GM12878 (cell line): Measurements from ENCODE around the gene ENSA. TPM values are rescaled to one million over a fixed set of nuclear protein-coding genes. Genes with fewer than 3 reads are reported as not detected.

Source experiments
- BACH1 ChIP-seq: fragments of 450-650 bp; IDR thresholded peaks from 2 replicates; pipeline ENCODE4 v1.6.1; 2017; ENCODE audit warnings: mild to moderate bottlenecking, borderline replicate concordance
- EZH2 ChIP-seq: IDR thresholded peaks from 2 replicates; pipeline ENCODE4 v1.6.1; 2012; ENCODE audit warnings: low read depth, mild to moderate bottlenecking, control low read depth, inconsistent platforms, low read length, borderline replicate concordance; ENCODE audit not compliant: control insufficient read depth
- KLF5 ChIP-seq: fragments of 450-650 bp; IDR thresholded peaks from 2 replicates; pipeline ENCODE4 v1.6.1; 2014; ENCODE audit warnings: mild to moderate bottlenecking; ENCODE audit not compliant: partially characterized antibody
- NR2F1 ChIP-seq: fragments of 450-650 bp; conservative IDR thresholded peaks from 2 replicates; pipeline ENCODE4 v1.6.1; 2017; ENCODE audit warnings: mild to moderate bottlenecking
- PAX8 ChIP-seq: fragments of 450-650 bp; IDR thresholded peaks from 2 replicates; pipeline ENCODE4 v1.6.1; 2017; ENCODE audit warnings: mild to moderate bottlenecking, moderate library complexity
- RCOR1 ChIP-seq: conservative IDR thresholded peaks from 2 replicates; pipeline ENCODE4 v1.6.1; 2012; ENCODE audit warnings: low read depth, low read length, improper control_type of control experiment
- RUNX3 ChIP-seq: IDR thresholded peaks from 2 replicates; pipeline ENCODE4 v1.6.1; 2012; ENCODE audit warnings: low read length, inconsistent platforms
- polyA plus RNA-seq, 11 experiments: library from polyadenylated mRNA; depleted of rRNA in 4 of 11; unstranded in 6 of 11; stranded (reverse) in 5 of 11; fragments of >200 nt; fragmentation: Nextera tagmentation in 4 of 11; fragmentation: Illumina TruSeq in 1 of 11; extraction: Ambion mirVana in 4 of 11; extraction: Trizol in 1 of 11; gene quantifications; 1 replicate in 1 of 11; 2 replicates in 10 of 11; pipeline versions ENCODE4 v1.2.1 to v1.2.3, GENCODE V29; 2011 to 2016; ENCODE audit warnings: inconsistent platforms in 2 of 11, missing spikeins in 2 of 11, low read depth in 1 of 11
- total RNA-seq, 4 experiments: library from RNA; depleted of rRNA in 3 of 4; stranded (reverse); fragments of >200 nt in 3 of 4; fragmentation: Illumina TruSeq in 1 of 4; extraction: Trizol in 1 of 4; gene quantifications; 2 replicates each; pipeline versions ENCODE4 v1.2.1 to v1.2.3, GENCODE V29; 2013 to 2021
- TF ChIP-seq, protein P1 (sequence below): IDR thresholded peaks from 2 replicates; pipeline ENCODE4 v1.6.1; 2012; ENCODE audit warnings: low read depth, low read length, improper control_type of control experiment
- TF ChIP-seq, protein P2 (sequence below): fragments of 450-650 bp; conservative IDR thresholded peaks from 2 replicates; pipeline ENCODE4 v1.6.1; 2017; ENCODE audit warnings: mild to moderate bottlenecking, moderate library complexity

ENSA gene
- total and polyA plus RNA-seq, 10 of the 15 experiments (the other 5 are each of a cell fraction or from before 2014, with no cell fraction given): 56.1 to 605 (median 143) TPM

DNA sequence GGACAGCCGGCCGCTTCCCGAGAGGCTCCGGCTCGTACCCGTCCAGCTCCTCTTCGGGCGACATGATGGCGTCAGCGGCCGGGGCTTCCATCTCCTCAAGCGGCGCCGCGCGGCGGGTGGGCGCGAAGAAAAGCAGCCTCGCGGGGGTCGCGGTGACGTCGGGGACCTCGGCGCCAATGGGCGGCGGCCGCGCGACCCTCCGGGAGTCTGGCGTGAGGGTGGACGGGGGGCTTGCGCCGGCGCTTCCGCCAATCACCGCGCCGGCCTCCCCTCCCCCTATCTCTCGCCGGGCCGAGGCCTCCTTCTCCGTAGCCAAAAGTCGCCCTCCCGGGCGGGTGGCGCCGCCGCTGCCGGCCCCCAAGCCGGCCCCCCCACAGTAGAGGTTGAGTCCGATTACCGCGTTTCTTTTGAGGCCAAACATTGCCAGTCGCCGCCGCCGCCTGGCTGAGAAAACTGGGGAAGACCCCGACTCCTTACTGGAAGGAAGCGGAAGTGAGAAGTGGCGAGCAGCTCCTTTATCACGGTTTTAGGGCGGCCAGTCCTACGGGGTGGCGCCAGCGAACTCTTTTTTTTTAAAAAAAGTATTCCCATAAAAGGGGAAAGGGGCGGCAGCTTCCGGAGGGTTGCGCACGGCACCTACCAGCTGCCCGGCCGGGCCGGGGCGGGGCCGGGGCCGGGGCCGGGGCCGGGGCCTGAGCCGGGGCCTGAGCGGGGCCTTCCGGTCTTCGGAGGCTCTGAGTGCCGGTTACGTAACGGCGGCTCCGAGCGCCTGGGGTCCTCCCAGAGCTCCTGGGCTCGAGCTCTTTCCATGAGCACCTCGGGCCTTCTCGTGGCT lies 50.1 kb downstream of the ENSA start, which contains the start of gene MCL1 (continued):
- TF ChIP-seq, protein P1, sequence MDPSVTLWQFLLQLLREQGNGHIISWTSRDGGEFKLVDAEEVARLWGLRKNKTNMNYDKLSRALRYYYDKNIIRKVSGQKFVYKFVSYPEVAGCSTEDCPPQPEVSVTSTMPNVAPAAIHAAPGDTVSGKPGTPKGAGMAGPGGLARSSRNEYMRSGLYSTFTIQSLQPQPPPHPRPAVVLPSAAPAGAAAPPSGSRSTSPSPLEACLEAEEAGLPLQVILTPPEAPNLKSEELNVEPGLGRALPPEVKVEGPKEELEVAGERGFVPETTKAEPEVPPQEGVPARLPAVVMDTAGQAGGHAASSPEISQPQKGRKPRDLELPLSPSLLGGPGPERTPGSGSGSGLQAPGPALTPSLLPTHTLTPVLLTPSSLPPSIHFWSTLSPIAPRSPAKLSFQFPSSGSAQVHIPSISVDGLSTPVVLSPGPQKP: peak; percentile 100
- TF ChIP-seq RUNX3 (peak; percentile 53), RCOR1 (peak; percentile 69; the same call in 1 of the 2 replicates), EZH2 (no peak), BACH1 (peak; percentile 78; the same call in 1 of the 2 replicates), PAX8 (no peak), NR2F1 (peak; percentile 36; the same call in 1 of the 2 replicates), KLF5 (no peak)
- TF ChIP-seq, protein P2, sequence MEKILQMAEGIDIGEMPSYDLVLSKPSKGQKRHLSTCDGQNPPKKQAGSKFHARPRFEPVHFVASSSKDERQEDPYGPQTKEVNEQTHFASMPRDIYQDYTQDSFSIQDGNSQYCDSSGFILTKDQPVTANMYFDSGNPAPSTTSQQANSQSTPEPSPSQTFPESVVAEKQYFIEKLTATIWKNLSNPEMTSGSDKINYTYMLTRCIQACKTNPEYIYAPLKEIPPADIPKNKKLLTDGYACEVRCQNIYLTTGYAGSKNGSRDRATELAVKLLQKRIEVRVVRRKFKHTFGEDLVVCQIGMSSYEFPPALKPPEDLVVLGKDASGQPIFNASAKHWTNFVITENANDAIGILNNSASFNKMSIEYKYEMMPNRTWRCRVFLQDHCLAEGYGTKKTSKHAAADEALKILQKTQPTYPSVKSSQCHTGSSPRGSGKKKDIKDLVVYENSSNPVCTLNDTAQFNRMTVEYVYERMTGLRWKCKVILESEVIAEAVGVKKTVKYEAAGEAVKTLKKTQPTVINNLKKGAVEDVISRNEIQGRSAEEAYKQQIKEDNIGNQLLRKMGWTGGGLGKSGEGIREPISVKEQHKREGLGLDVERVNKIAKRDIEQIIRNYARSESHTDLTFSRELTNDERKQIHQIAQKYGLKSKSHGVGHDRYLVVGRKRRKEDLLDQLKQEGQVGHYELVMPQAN: peak; percentile 69
- TF ChIP-seq, all 136 proteins: peak for 67
